Nasal cavity respiratory epithelium epithelial cell of viscerocranial mucosa (primary cell): ENCODE data around the gene ACY1. TPM values are rescaled to one million over a fixed set of nuclear protein-coding genes. Genes with fewer than 3 reads are reported as not detected.

ENCODE experiments used
- total RNA-seq: library from RNA; depleted of rRNA; stranded (reverse); fragments of >200 nt; gene quantifications from 2 replicates; pipeline ENCODE4 v1.2.3, GENCODE V29; 2014

The ACY1 gene
- total RNA-seq, result 56.2 and 72.1 TPM in 2 replicates

GRCh38 chr3:51982838-51983577 is at the start of gene ACY1:
ACY1 (plus strand) TSS chr3:51983535; CDS start chr3:51984065, 530 bp downstream.

GRCh38 chr3:51941798-51942602 is 41.3 kb upstream of the ACY1 start, which contains the start of the genes PARP3 and RRP9:
PARP3 (plus strand) TSS chr3:51942363; CDS start chr3:51943356, 993 bp downstream.
RRP9 (minus strand) TSS chr3:51941904; CDS start chr3:51941867, 37 bp downstream.

GRCh38 chr3:51955175-51955892 is 28.0 kb upstream of the ACY1 start, which contains the start of gene GPR62:
GPR62 (plus strand) TSS chr3:51955381; CDS start chr3:51955653, 272 bp downstream.

GRCh38 chr3:51967384-51968169 is 15.8 kb upstream of the ACY1 start, which contains the start of gene PCBP4:
PCBP4 (minus strand) TSS chr3:51967454; CDS start chr3:51961240, 6,214 bp downstream.

GRCh38 chr3:51974963-51975851 is 8.1 kb upstream of the ACY1 start, which contains the start of gene ABHD14A:
ABHD14A (plus strand) TSS chr3:51975064; CDS start chr3:51975136, 72 bp downstream.

GRCh38 chr3:51995346-51996163 is 12.2 kb downstream of the ACY1 start, which contains the start of gene RPL29:
RPL29 (minus strand) TSS chr3:51995895; CDS start chr3:51995461, 434 bp downstream.

Other genes starting within 250 kb of the ACY1 start
- gene IQCF6, start 204.3 kb upstream of the ACY1 start, total RNA-seq, result not detected in 2 replicates
- not detected in 2 replicates for gene IQCF2, start 121.9 kb upstream of the ACY1 start, total RNA-seq
- gene IQCF5, start 107.9 kb upstream of the ACY1 start, total RNA-seq, result not detected in 2 replicates
- 0.14 TPM in 1 of 2 replicates, not detected in the other for gene IQCF1, start 80.2 kb upstream of the ACY1 start, total RNA-seq
- gene RRP9, start 41.6 kb upstream of the ACY1 start, total RNA-seq, result 38.3 and 40.7 TPM in 2 replicates
- gene PARP3, start 41.2 kb upstream of the ACY1 start, total RNA-seq, result 3.1 and 13.2 TPM in 2 replicates
- under 0.01 TPM in 1 of 2 replicates, not detected in the other for gene GPR62, start 28.2 kb upstream of the ACY1 start, total RNA-seq
- 10.3 and 14.7 TPM in 2 replicates for gene PCBP4, start 16.1 kb upstream of the ACY1 start, total RNA-seq
- gene ABHD14B, start 9.5 kb upstream of the ACY1 start, total RNA-seq, result 16.4 and 27.0 TPM in 2 replicates
- 1.7 and 2.5 TPM in 2 replicates for gene ABHD14A, start 8.5 kb upstream of the ACY1 start, total RNA-seq
- 839 and 989 TPM in 2 replicates for gene RPL29, start 12.4 kb downstream of the ACY1 start, total RNA-seq
- gene DUSP7, start 73.0 kb downstream of the ACY1 start, total RNA-seq, result 53.3 and 110 TPM in 2 replicates
- gene POC1A, start 170.9 kb downstream of the ACY1 start, total RNA-seq, result 2.3 and 2.4 TPM in 2 replicates
- gene ALAS1, start 214.6 kb downstream of the ACY1 start, total RNA-seq, result 56.0 and 63.2 TPM in 2 replicates
- gene TLR9, start 242.1 kb downstream of the ACY1 start, total RNA-seq, result 0.07 TPM in 1 of 2 replicates, not detected in the other